Urothelium cell line (cell line): ENCODE results near the gene PTTG1IP.
"Not testable (repeated sequence)": the region's sequence is repeated elsewhere in the genome, so short reads cannot be mapped to it uniquely, and the experiment has no call there.

Experiments
- DNase-seq: peaks from one replicate; pipeline ENCODE4 v3.0.0; 2011; ENCODE audit warnings: low spot score, mixed read lengths
- FAIRE-seq: peaks from 2 replicates; lab custom pipeline; 2011; peaks lifted over from hg19 to GRCh38; lab: Jason Lieb, UNC

PTTG1IP gene

DNA sequence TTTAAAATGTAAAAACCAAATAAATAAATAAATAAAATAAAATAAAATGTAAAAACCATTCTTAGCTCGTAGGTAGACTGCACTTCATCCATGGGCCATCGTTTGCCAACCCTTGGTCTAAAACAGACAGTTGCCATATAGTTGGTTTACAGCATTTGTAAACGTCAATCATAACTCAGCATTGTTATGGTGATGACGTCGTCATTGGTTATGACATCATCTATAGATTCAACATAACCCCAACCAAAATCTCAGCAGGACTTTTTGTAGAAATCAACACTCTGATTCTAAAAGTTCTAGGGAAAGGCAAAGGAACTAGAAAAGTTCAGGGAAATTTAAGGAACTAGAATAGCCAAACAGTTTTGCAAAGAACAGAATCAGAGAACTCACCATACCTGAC, 39.8 kb downstream of the PTTG1IP start:
- FAIRE-seq, result no peak
- DNase-seq, result no peak

DNA sequence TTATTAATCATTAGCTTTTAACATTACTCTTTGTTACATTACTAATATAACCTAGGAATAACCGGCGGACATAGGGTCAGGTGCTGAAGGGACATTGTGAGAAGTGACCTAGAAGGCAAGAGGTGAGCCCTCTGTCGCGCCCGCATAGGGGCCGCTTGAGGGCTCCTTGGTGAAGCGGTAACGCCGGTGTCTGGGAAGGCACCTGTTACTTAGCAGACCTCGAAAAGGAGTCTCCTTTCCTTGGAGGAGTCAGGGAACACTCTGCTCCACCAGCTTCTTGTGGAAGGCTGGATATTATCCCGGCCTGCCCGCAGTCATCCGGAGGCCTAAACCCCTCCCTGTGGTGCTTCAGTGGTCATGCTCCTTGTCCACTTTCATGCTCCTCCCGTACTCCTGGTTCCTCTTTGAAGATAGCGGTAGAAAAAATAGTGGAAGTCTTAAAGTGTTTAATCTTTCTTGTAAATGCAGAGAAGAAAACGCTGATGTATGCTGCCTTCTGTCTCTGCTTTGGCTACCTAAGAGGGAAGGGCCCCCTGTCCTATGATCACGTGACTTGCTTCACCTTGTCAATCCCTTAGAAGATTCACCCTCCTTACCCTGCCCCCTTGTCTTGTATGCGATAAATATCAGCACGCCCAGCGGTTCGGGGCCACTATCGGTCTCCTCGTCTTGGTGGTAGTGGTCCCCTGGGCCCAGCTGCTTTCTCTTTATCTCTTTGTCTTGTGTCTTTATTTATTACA, 40.8 kb downstream of the PTTG1IP start:
- not testable (repeated sequence) for FAIRE-seq, DNase-seq

DNA sequence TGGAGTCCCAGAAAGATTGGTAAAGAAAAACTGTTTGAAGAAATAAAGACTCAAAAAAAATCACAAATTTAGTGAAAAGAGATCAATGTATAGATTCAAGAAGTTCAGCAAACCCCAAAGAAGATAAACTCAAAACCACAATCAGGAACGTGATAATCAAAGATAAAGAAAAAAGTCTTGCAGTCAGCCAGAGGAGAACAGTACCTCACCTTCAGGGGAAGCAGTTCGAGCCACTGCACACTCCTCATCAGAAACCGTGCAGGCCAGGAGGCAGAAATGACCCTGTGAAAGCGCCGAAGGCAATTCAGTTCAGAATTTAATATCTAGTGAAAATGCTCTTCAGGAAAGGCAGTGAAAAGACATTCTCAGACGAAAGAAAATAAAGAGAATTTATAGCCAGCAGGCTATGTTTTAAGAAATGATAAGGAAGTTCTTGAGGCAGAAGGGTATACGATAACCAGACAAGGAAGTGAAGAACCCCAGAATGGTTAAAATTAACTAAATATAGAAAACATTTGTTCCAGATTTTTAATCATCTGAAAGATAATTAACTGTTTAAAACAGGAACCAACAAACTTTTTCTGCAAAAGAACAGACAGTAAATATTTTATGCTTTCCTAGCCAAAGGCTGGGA, 42.1 kb downstream of the PTTG1IP start:
- FAIRE-seq (no peak), DNase-seq (no peak)

DNA sequence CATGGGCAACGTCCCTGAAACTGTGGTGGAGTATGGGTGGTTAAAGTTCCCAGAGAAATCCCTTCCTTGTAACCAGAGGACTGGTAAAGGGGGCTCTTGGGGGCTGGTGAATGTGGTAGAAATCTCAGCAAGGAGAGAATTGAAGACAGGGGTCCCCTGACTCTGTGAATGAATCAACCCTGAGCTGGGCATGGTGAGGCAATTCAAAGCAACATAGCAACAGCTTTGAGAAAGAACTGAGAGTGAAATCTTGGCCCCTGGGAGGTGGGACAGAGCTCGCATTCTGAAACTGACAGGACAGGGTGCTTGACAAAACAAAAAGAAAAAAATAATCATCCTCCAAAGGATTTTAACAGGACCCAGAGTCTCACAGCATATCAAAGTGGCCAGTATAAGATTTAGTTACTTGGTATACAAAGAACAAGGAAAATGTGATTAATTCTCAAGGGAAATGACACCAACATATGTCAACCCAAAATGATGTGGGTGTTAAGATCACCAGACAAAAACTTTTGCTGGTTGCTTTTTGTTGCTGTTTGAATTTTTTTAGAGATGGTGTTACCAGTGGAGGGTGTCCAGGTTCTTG, 43.9 kb downstream of the PTTG1IP start:
- FAIRE-seq (no peak), DNase-seq (no peak)

DNA sequence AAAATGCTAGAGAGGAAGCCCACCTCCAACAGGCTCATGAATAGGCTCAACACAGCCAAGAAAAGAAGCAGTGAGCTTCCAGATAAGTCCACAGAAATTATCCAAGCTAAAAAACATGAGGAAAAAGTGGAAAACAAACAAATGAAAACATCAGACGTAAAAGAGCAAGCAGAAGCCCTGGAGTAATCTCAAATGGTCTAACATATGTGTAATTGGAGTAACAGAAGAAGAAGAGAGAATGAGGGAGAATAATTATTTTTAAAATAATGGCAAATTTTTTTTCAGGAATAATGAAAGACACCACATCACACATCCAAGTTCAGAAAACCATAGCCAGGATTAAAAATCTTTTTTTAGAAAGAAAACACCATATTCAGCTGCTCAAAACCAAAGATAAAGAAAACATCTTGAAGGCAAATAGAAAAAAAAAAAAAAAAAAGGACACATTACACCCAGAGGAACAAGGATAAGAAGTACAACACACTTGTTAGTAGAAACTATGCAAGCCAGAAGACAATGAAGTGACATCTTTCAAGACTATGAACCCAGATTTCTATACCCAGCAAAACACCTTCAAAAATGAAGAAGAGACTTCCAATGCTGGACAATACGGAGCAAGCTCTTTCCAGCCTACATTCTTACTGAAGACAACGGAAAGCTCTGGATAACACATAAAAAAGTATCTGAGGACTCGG, 45.0 kb downstream of the PTTG1IP start:
- FAIRE-seq, result no peak
- DNase-seq, result no peak

DNA sequence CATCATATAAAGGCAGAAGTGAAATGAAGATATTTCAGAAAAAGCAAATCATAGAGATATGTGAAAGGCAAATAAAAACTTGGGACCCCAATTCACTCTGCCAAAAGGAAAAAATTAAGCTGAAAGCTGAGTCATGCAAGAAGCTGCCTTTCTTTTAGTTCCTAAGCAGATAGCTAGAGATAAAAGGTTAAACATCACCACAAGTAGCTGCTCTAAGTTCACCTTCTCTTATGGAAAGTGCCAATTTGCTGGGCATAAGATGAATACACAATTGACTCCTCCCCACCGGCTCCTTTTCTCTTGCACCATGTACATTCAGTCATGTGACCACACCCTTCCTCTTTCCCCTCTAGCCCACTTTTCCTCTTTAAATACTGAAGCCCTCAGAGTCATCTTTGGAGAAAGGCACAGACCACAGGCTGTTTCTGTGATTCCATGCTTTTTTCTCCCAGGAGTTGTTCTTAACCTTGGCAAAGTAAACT, 50.3 kb downstream of the PTTG1IP start:
- no peak for DNase-seq

DNA sequence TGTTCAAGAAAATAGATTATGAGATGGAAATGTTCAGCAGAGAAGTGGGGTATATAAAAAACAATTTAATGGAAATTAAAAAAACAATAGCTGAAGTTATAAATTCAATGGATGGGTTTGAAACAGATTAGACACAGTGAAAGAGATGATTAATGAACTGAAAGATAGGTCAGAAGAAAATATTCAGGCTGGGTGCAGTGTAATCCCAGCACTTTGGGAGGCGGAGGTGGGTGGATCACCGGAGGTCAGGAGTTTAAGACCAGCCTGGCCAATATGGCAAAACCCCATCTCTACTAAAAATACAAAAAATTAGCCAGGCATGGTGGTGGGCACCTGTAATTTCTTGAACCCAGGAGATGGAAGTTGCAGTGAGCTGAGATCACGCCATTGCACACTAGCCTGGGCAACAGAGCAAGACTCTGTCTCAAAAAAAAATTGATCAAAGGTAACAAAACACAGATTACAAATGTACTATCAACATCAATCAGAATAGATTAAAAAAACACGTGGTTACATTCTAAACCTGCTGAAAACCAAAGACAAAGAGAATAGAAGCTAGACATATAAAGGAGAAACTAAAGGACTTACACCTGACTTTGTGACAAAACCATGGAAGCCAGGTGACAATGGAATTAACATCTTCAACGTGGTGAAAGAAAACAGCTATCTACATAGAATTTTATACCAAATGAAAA, 50.9 kb downstream of the PTTG1IP start:
- FAIRE-seq (no peak), DNase-seq (no peak)

More for the DNA sequence above, 50.3 kb downstream of the PTTG1IP start:
- FAIRE-seq, result no peak

DNA sequence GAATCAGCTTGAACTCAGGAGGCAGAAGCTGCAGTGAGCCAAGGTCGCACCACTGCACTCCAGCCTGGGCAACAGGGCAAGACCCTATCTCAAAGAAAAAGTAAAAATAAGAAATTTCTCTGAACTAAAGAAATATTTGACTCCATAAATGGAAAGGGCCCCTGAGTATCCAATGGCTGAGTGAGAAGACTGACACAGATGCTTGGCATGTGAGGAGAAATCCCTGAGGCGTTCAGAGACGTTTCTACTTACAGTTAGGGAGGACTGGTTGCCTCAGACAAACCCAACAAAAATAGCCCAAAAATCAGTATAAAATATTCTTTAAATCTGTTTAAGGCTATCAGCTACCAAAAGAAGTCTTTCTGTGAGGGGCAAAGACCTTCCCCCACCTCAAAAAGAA, 52.6 kb downstream of the PTTG1IP start:
- FAIRE-seq (no peak), DNase-seq (no peak)

DNA sequence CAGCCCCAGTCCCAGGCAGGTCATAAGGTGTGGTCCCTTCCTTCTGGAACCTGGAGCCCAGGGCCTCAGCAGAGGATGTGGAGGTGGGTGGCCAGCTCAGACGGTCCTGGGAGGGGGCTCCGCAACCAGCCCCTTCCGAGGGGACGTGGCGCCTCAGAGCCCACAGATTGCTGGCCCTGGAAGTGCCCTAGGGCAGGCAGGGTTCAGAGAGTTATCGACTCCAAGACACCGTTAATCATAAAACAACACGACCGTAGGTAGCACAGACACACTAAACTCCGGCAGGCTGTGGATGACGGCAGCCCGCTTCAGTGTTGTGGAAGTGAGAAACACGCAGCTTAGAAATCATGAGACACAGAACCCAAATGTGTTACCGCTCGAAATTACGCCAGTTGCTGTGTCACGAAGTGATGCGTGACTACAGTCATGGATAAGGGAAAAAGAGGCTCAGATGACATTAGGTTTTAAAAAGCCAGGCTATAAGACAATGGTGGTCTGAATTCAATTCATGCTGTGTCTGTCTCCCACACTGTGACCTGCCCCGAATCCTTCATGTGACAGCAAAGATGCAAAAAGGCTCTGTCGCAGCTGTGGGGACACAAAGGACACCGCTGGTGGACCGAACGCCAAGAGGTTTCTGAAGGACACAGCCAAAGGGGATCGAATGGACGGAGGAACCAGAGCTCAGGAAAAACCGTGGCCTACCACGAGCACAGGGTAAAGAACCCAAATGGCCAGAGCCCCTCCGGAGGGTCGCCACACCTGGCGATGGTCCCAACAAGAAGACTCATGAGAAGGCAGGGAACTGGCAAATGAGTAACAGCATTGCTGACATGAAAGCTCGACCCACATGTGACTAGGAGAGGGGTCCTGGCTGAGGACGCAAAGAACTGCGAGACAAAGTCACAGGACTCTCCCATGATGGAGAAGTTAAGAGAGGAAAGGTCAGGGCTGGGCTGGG, 53.9 kb downstream of the PTTG1IP start:
- no peak for FAIRE-seq

DNA sequence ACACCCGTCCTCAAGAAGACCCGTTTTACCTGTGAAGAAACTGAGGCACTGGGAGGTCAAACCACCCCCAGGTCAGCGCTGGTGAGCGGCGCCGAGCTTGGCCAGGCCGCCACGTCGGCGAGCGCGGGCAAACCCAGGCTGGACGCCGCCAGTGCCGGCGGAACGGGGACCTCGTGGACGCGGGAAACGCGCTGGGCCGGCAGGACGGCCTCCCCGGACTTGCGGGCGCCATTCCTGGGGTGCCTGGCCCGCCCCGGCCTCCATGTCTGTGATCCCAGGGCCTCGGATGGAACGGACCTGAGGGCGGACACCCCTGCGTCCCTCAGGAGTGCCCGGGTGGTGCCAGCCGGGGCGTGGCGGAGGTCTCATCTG, 54.9 kb downstream of the PTTG1IP start:
- FAIRE-seq (no peak), DNase-seq (no peak)

More for the DNA sequence above, 53.9 kb downstream of the PTTG1IP start:
- no peak for DNase-seq

DNA sequence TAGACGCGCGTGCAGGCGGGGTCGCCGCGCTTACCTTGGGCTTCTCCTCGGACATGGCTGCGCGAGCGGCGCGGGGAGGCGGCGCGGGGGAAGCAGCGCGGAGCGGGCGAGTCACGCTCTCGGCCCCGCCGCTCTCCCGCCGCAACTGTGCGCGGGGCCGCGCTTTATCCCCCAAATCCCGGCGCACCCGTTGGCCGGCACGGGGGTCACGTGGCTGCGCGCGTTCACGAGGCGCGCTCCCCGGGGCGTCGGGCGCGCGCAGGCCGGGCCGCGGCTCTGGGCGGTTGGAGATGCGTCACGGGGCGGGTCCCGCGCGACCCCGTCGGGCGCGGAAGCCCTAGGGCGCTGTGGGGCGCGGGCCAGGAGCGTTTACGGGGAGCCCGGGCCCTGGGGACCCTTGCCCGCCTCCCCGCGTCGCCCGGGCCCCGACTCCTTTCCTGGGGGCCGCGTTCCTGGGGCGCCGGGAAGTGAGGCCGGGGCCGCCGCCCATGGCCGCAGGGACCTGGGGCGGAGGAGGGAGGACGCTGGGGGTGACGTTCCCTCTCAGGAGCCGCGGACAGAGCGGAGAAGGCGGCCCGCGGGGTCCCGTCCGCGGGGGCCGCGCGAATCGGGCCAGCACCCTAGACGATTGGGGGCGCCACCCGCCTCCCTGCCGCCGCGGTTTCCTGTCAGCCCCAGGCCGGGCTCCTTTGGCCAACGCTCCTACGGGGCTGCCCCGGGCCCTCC, 55.4 kb downstream of the PTTG1IP start, which contains the start of gene SUMO3:
Gene SUMO3 (minus strand): TSS at position 149 of the 726 bp plus-strand sequence. CDS start 94 bp downstream, at position 55.
- DNase-seq (peak; percentile 89), FAIRE-seq (no peak)

DNA sequence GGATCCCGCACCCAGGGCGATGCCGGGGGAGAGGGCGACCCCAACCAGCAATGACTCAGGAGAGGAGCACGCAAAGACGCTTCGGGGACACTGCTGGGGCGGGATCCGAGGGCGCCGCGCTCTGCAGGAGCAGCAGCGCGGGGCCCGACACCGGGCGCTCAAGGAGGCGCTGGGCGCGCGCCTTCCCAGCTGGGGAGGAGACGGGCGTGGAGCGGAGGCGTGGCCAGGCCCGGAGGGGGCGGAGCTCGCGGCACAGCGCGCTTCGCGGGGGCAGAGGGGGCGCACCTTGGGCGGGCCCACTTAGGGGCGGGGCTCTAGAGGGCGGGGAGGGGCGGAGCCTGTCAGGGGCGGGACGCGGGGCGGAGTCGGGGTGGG, 56.0 kb downstream of the PTTG1IP start:
- FAIRE-seq (peak; percentile 58), DNase-seq (peak; percentile 96)

DNA sequence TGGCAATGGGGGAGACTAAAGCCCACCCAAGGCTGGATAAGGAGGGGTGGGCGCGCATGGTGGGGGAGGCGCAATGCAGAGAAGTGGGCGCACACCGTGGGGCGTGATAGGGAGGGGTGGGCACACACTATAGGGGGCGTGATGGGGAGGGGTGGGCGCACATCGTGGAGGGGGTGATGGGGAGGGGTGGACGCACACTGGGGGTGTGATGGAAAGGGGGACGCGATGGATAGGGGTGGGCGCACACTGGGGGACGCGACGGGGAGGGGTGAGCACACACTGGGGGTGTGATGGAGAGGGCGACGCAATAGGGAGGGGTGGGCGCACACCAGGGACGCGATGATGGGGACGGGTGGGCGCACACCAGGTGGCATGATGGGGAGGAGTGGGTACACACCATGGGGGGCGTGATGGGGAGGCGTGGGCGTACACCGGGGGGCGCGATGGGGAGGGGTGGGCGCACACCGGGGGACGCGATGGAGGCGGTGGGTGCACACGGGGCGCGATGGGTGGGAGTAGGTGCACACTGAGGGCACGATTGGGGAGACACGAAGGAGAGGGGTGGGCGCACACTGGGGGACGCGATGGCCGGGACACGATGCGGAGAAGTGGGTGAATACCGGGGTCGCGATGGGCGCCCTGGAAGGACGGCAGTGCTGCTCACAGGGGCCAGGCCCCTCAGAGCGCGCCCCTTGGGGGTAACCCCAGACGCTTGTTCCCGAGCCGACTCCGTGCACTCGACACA, 56.6 kb downstream of the PTTG1IP start:
- FAIRE-seq (no peak), DNase-seq (no peak)

DNA sequence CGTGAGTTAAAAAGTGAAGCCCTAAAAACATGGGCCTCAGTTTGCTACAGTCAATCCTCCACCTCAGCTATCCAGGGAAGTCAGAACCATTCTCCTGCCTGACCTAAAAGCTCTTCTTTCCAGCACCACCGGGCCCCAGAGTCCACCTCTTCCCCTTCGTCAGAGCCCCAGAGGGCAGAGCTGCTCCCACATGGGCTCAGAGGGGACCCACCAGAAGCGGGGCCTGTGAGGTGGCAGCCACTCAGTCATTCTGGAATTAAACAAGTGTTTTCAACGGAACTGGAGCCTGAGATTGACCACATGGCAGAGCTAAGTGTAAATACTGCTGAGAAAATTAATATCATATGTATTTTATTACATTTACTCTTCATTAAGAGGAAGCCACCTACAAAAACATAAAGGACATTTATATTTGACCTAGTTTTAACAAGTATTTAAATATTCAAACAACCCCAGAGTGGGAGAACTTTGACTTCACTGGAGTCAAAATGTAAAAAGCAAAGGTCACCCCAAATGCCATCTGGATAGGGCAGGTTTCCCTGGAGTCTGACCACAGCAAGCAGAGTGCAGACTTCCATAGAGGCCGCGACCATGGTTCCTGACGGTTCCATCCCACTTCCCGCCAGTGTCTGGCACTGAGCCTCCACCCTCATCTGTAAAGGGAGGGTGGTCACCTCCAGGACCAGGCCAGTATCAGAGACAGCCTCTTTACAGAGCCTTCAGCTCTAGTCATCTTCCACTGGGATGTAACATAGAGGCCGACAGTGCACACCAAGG, 57.5 kb downstream of the PTTG1IP start:
- DNase-seq, result no peak
- FAIRE-seq, result no peak

DNA sequence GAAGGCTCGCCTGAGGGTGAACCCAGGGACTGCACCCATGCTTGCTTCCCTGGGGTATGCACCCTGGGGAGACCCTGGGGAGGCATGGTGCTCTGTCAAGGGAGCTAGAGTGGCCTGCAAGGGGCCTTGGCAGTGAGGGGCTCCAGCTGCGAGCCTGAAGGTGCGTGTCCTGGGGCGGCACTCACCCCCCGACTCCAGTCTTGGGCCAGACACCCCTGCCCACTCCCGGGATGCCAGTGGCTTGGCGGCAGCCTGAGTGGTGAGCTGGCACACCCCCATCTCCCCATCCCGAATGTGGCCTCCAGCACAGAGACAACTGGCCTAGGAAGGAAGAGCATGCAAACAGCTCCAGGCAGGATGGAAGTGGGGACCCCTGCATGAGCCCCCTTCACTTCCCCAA, 58.3 kb downstream of the PTTG1IP start:
- FAIRE-seq, result no peak

DNA sequence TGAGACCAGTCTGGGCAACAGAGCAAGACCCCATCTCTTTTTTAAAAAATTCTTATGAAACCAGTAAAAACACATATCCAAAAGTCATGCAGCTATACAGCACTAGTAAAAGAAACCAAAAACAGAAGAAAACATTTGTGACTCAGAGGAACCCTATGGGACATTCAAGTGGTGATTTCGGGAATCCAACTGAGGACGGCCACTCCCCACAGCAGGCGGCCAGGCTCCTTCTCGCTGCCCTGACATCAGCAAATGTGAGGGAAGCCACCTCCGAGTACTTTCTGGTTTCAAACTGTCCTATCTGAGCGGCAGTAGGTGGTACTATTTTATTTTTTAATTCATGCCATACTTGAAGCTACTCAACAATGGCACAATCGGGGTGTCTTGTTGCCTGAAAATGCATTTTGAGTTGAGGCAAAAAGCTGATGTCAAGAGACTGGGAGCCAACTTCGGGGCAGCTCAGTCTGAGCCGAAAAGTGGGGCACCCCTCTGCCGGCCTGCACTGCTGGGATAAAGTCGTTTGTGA, 58.9 kb downstream of the PTTG1IP start:
- FAIRE-seq, result no peak
- DNase-seq, result no peak

More for the DNA sequence above, 58.3 kb downstream of the PTTG1IP start:
- DNase-seq, result no peak

DNA sequence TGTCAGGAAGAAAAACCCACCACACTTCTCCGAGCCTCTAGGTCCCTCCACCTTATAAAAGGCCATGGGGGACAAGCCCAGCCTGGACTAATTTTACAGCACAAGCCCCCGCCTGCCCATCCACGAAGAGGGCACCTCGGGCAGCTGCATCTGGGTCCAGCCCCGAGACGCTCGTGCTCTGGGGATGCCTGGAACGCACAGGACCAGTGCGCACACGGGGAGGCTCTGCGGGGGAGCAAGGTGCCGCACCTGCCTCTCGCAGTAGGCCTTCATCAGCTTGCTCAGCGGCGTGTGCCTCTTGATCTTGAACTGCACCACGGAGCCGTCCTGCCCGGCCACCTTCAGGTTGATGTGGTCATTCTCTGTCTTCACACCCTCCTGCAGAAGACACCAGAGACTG, 59.8 kb downstream of the PTTG1IP start:
- DNase-seq (no peak), FAIRE-seq (no peak)
